OCI-LY7 (cell line): Measurements from ENCODE around the gene RINT1.

Experiments used
- CTCF ChIP-seq: fragments of 200-600 bp; sonication (generic); conservative IDR thresholded peaks from 2 replicates; pipeline ENCODE4 v1.5.1; 2014; ENCODE audit warnings: mild to moderate bottlenecking, antibody characterized with exemption, low read length, moderate library complexity, mixed read lengths
- EZH2phosphoT487 ChIP-seq: fragments of 200-600 bp; sonication (generic); IDR thresholded peaks from 2 replicates; pipeline ENCODE4 v1.6.1; 2018; ENCODE audit warnings: low read depth, borderline replicate concordance, mild to moderate bottlenecking, mixed run types, antibody characterized with exemption, low read length, moderate library complexity, mixed read lengths

- TF ChIP-seq CTCF (no peak), EZH2phosphoT487 (no peak)
These were observed 68.9 kb downstream of the RINT1 start for GRCh38 chr7:105600720-105601550.
